DMS114 treated with DMSO at 0.1 percent for 48 hours (cell line): ENCODE measurements around the gene KNDC1.
"Not testable (repeated sequence)": the region's sequence is repeated elsewhere in the genome, so short reads cannot be mapped to it uniquely, and the experiment has no call there.

ENCODE experiments used
- DNase-seq: peaks from one replicate; lab custom pipeline; 2025; ENCODE audit not compliant: unreplicated experiment; lab: John Stamatoyannopoulos, UW

The KNDC1 gene

GRCh38 chr10:133254421-133255120 lies 94.6 kb downstream of the KNDC1 start:
- no peak for DNase-seq

- no peak for DNase-seq
Measured at GRCh38 chr10:133255323-133255722, 95.3 kb downstream of the KNDC1 start.

- peak; percentile 71 for DNase-seq
Measured at GRCh38 chr10:133257489-133258065, 97.6 kb downstream of the KNDC1 start.

- no peak for DNase-seq
Measured at GRCh38 chr10:133258066-133258817, 98.2 kb downstream of the KNDC1 start.

GRCh38 chr10:133258818-133259601 lies 99.0 kb downstream of the KNDC1 start:
- no peak for DNase-seq

- no peak for DNase-seq
Measured at GRCh38 chr10:133259602-133259989, 99.6 kb downstream of the KNDC1 start.

GRCh38 chr10:133260895-133261725 lies 101.1 kb downstream of the KNDC1 start:
- DNase-seq = no peak

- peak; percentile 34 for DNase-seq
Measured at GRCh38 chr10:133261726-133262325, 101.8 kb downstream of the KNDC1 start.

GRCh38 chr10:133262696-133263095 lies 102.7 kb downstream of the KNDC1 start:
- no peak for DNase-seq

- no peak for DNase-seq
Measured at GRCh38 chr10:133263674-133264073, 103.7 kb downstream of the KNDC1 start.

- DNase-seq = no peak
Measured at GRCh38 chr10:133264461-133264860, 104.4 kb downstream of the KNDC1 start.

- not testable (repeated sequence) for DNase-seq
Measured at GRCh38 chr10:133265052-133265451, 105.0 kb downstream of the KNDC1 start.

GRCh38 chr10:133266056-133266795 lies 106.2 kb downstream of the KNDC1 start:
- DNase-seq = no peak

GRCh38 chr10:133267293-133267692 lies 107.3 kb downstream of the KNDC1 start:
- DNase-seq = no peak

GRCh38 chr10:133267829-133268228 lies 107.8 kb downstream of the KNDC1 start:
- no peak for DNase-seq

GRCh38 chr10:133268532-133268931 lies 108.5 kb downstream of the KNDC1 start:
- DNase-seq = no peak

GRCh38 chr10:133269367-133269766 lies 109.3 kb downstream of the KNDC1 start:
- no peak for DNase-seq

- no peak for DNase-seq
Measured at GRCh38 chr10:133270204-133270603, 110.2 kb downstream of the KNDC1 start.

- no peak for DNase-seq
Measured at GRCh38 chr10:133270773-133271297, 110.8 kb downstream of the KNDC1 start.
